KOPT-K1 (cell line): Measurements from ENCODE around the gene KRTAP22-1.

Source experiments
- H3K27ac ChIP-seq: fragments of 200-600 bp; sonication (generic); 2 replicates; pipeline ENCODE4 v1.5.1; 2016; ENCODE audit warnings: antibody characterized with exemption, mild to moderate bottlenecking, low read depth, low read length; ENCODE audit not compliant: poor library complexity, severe bottlenecking
- H3K36me3 ChIP-seq: fragments of 200-600 bp; sonication (generic); 2 replicates; pipeline ENCODE4 v1.5.1; 2017; ENCODE audit warnings: antibody characterized with exemption, mild to moderate bottlenecking, low read length, moderate library complexity; ENCODE audit not compliant: insufficient read depth
- H3K9me3 ChIP-seq: fragments of 200-600 bp; sonication (generic); 2 replicates; pipeline ENCODE4 v1.5.1; 2017; ENCODE audit warnings: antibody characterized with exemption, low read length, mild to moderate bottlenecking; ENCODE audit not compliant: insufficient read depth, poor library complexity, severe bottlenecking

Gene KRTAP22-1

GRCh38 chr21:30612132-30612531 is 11.2 kb downstream of the KRTAP22-1 start:
- Histone ChIP-seq H3K36me3 (no peaks in the 10 kb centered on the region), H3K9me3 (no peaks in the 10 kb centered on the region), H3K27ac (no peak overlapping the region)

GRCh38 chr21:30613836-30614235 is 12.9 kb downstream of the KRTAP22-1 start, which contains the start of gene KRTAP6-1:
Gene KRTAP6-1 (minus strand): TSS chr21:30613930. CDS start chr21:30613904, 26 bp downstream.
- Histone ChIP-seq H3K36me3 (no peaks in the 10 kb centered on the region), H3K9me3 (no peaks in the 10 kb centered on the region), H3K27ac (no peak within 1 kb of the TSS)

- H3K9me3 ChIP-seq: no peaks in the 10 kb centered on the region
- no peak overlapping the region for H3K27ac ChIP-seq
- no peaks in the 10 kb centered on the region for H3K36me3 ChIP-seq
These were observed 14.3 kb downstream of the KRTAP22-1 start for GRCh38 chr21:30615199-30615598.

GRCh38 chr21:30616125-30616524 is 15.2 kb downstream of the KRTAP22-1 start, which contains the start of gene KRTAP20-1:
Gene KRTAP20-1 (plus strand): TSS chr21:30616425. CDS start chr21:30616455, 30 bp downstream.
- H3K36me3 ChIP-seq: no peaks in the 10 kb centered on the region

GRCh38 chr21:30620080-30620479 is 19.2 kb downstream of the KRTAP22-1 start:
- Histone ChIP-seq H3K27ac (no peak overlapping the region), H3K9me3 (peaks cover 11% of the 10 kb centered on the region), H3K36me3 (no peaks in the 10 kb centered on the region)

More at GRCh38 chr21:30616125-30616524, 15.2 kb downstream of the KRTAP22-1 start, which contains the start of gene KRTAP20-1:
- no peak within 1 kb of the TSS for H3K27ac ChIP-seq
- no peaks in the 10 kb centered on the region for H3K9me3 ChIP-seq

- H3K27ac ChIP-seq: no peak within 1 kb of the TSS
- no peaks in the 10 kb centered on the region for H3K36me3 ChIP-seq
- H3K9me3 ChIP-seq: peaks cover 15% of the 10 kb centered on the region
These were observed 19.6 kb downstream of the KRTAP22-1 start, which contains the start of gene KRTAP20-4 for GRCh38 chr21:30620522-30620921. Gene KRTAP20-4 (plus strand): TSS chr21:30620627.

- Histone ChIP-seq H3K27ac (no peak overlapping the region), H3K36me3 (no peaks in the 10 kb centered on the region), H3K9me3 (peaks cover 19% of the 10 kb centered on the region)
These were observed 22.5 kb downstream of the KRTAP22-1 start for GRCh38 chr21:30623362-30623761.

- Histone ChIP-seq H3K36me3 (no peaks in the 10 kb centered on the region), H3K27ac (no peak overlapping the region), H3K9me3 (peaks cover 19% of the 10 kb centered on the region)
These were observed 24.7 kb downstream of the KRTAP22-1 start for GRCh38 chr21:30625449-30626165.

- peaks cover 19% of the 10 kb centered on the region for H3K9me3 ChIP-seq
- H3K36me3 ChIP-seq: no peaks in the 10 kb centered on the region
- no peak overlapping the region for H3K27ac ChIP-seq
These were observed 27.2 kb downstream of the KRTAP22-1 start for GRCh38 chr21:30628109-30628508.

- H3K9me3 ChIP-seq: peaks cover 18% of the 10 kb centered on the region
These were observed 28.3 kb downstream of the KRTAP22-1 start for GRCh38 chr21:30629200-30629599.

GRCh38 chr21:30634906-30635305 is 34.0 kb downstream of the KRTAP22-1 start, which contains the start of gene KRTAP20-2:
Gene KRTAP20-2 (plus strand): TSS chr21:30635206. CDS start chr21:30635264, 58 bp downstream.
- Histone ChIP-seq H3K27ac (no peak within 1 kb of the TSS), H3K36me3 (no peaks in the 10 kb centered on the region), H3K9me3 (no peaks in the 10 kb centered on the region)

More at GRCh38 chr21:30629200-30629599, 28.3 kb downstream of the KRTAP22-1 start:
- no peaks in the 10 kb centered on the region for H3K36me3 ChIP-seq
- no peak overlapping the region for H3K27ac ChIP-seq

- H3K9me3 ChIP-seq: no peaks in the 10 kb centered on the region
- no peaks in the 10 kb centered on the region for H3K36me3 ChIP-seq
- no peak overlapping the region for H3K27ac ChIP-seq
These were observed 37.8 kb downstream of the KRTAP22-1 start for GRCh38 chr21:30638686-30639085.

- Histone ChIP-seq H3K36me3 (no peaks in the 10 kb centered on the region), H3K27ac (no peak within 1 kb of the TSS), H3K9me3 (no peaks in the 10 kb centered on the region)
These were observed 41.7 kb downstream of the KRTAP22-1 start, which contains the start of gene KRTAP20-3 for GRCh38 chr21:30642564-30642963. Gene KRTAP20-3 (plus strand): TSS chr21:30642864.

GRCh38 chr21:30646904-30647414 is 46.1 kb downstream of the KRTAP22-1 start:
- Histone ChIP-seq H3K27ac (no peak overlapping the region), H3K36me3 (no peaks in the 10 kb centered on the region), H3K9me3 (no peaks in the 10 kb centered on the region)
